GM18505 (cell line): ENCODE measurements around the gene CDK17.
"Not testable (repeated sequence)": the region's sequence is repeated elsewhere in the genome, so short reads cannot be mapped to it uniquely, and the experiment has no call there.

Experiments
- ATAC-seq: cut with Tn5 transposase; IDR thresholded peaks from one replicate; pipeline ENCODE4 v1.9.1; 2021; ENCODE audit not compliant: unreplicated experiment
- POLR2A ChIP-seq: IDR thresholded peaks from 4 replicates; pipeline ENCODE4 v1.6.1; 2011; ENCODE audit warnings: borderline replicate concordance; ENCODE audit not compliant: insufficient read depth, insufficient read length; ENCODE audit errors: extremely low read depth

Gene CDK17

GRCh38 chr12:96399919-96400630, at the start of gene CDK17:
Gene CDK17 (minus strand): TSS chr12:96400439. CDS start chr12:96334836, 65,603 bp downstream.
- TF ChIP-seq POLR2A = peak; percentile 83
- peak; percentile 52 for ATAC-seq

GRCh38 chr12:96448300-96448699, 48.1 kb upstream of the CDK17 start:
- no peak for ATAC-seq
- TF ChIP-seq POLR2A = no peak

- no peak for TF ChIP-seq POLR2A
- ATAC-seq = no peak
Observed at GRCh38 chr12:96447256-96447655, 47.0 kb upstream of the CDK17 start.

- peak; percentile 99 for ATAC-seq
Observed at GRCh38 chr12:96445691-96446583, 45.7 kb upstream of the CDK17 start.

GRCh38 chr12:96444399-96444798, 44.2 kb upstream of the CDK17 start:
- TF ChIP-seq POLR2A = no peak
- no peak for ATAC-seq

More at GRCh38 chr12:96445691-96446583, 45.7 kb upstream of the CDK17 start:
- TF ChIP-seq POLR2A = no peak

GRCh38 chr12:96442906-96443305, 42.7 kb upstream of the CDK17 start:
- no peak for ATAC-seq
- no peak for TF ChIP-seq POLR2A

- TF ChIP-seq POLR2A = no peak
- no peak for ATAC-seq
Observed at GRCh38 chr12:96441816-96442215, 41.6 kb upstream of the CDK17 start.

- TF ChIP-seq POLR2A = no peak
- ATAC-seq = no peak
Observed at GRCh38 chr12:96438330-96438729, 38.1 kb upstream of the CDK17 start.

GRCh38 chr12:96437171-96437445, 36.9 kb upstream of the CDK17 start:
- no peak for ATAC-seq
- TF ChIP-seq POLR2A = no peak

GRCh38 chr12:96436366-96437170, 36.3 kb upstream of the CDK17 start:
- ATAC-seq = no peak
- TF ChIP-seq POLR2A = no peak

- TF ChIP-seq POLR2A = no peak
- ATAC-seq = peak; percentile 81
Observed at GRCh38 chr12:96434107-96434506, 33.9 kb upstream of the CDK17 start.

- not testable (repeated sequence) for ATAC-seq
Observed at GRCh38 chr12:96432496-96433321, 32.5 kb upstream of the CDK17 start.

- ATAC-seq = no peak
- TF ChIP-seq POLR2A = no peak
Observed at GRCh38 chr12:96431067-96431466, 30.8 kb upstream of the CDK17 start.
